ENCODE results near the gene USP9Y. TPM values are rescaled to one million over a fixed set of nuclear protein-coding genes. Genes with fewer than 3 reads are reported as not detected.
"Not testable (repeated sequence)": the region's sequence is repeated elsewhere in the genome, so short reads cannot be mapped to it uniquely, and the experiment has no call there.

USP9Y gene
- total RNA-seq = 11.3 TPM

DNA sequence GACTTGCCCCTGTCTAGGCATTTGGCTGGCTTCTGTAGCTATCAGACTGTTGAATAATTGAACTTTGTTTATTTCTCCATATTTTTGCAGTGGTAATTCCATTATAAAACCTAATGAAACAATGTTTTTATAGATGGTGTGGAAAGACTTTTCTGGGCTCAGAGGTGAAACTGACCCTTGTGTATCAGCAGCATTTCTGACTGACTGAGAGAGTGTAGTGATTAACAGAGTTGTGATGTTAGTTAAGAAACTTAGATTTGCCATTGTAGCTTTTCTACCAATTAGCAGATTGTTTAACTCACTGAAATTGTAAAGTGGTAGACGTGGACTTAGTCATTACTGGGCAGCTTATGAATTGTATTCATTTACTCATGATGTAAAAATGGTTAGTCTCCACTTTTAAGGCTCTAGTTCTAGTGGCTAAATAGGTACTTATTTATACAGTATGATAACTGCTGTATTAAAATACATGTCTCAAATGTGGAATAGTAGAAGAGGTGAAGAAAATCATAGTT lies at the start of gene USP9Y:
USP9Y (plus strand) TSS at position 51 of the 515 bp plus-strand sequence. CDS start 8,217 bp downstream, outside the sequence.
- DNase-seq (ENCODE audit: low read depth in 2 of 3, low spot score in 2 of 3) = no peak

DNA sequence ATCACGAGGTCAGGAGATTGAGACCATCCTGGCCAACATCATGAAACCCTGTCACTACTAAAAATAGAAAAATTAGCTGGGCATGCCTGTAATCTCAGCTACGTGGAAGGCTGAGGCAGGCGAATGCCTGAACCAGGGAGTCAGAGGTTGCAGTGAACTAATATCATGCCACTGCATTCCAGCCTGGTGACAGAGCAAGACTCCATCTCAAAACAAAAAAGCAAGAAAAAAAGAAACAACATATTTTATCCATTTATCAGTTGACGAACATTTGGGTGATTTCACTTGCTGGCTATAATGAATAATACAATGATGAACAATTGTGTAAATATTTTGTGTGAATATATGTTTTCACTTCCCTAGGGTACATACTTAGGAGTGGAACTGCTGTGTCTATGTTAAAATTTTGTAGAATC lies 49.4 kb upstream of the USP9Y start:
- DNase-seq (ENCODE audit: low read depth in 2 of 3, low spot score in 2 of 3) = no peak

- DNase-seq (ENCODE audit: low read depth in 2 of 3, low spot score in 2 of 3) = peak in 2 of 3 donors; percentile 83 to 92
These were observed 39.0 kb upstream of the USP9Y start for GRCh38 chrY:12661745-12662681.

DNA sequence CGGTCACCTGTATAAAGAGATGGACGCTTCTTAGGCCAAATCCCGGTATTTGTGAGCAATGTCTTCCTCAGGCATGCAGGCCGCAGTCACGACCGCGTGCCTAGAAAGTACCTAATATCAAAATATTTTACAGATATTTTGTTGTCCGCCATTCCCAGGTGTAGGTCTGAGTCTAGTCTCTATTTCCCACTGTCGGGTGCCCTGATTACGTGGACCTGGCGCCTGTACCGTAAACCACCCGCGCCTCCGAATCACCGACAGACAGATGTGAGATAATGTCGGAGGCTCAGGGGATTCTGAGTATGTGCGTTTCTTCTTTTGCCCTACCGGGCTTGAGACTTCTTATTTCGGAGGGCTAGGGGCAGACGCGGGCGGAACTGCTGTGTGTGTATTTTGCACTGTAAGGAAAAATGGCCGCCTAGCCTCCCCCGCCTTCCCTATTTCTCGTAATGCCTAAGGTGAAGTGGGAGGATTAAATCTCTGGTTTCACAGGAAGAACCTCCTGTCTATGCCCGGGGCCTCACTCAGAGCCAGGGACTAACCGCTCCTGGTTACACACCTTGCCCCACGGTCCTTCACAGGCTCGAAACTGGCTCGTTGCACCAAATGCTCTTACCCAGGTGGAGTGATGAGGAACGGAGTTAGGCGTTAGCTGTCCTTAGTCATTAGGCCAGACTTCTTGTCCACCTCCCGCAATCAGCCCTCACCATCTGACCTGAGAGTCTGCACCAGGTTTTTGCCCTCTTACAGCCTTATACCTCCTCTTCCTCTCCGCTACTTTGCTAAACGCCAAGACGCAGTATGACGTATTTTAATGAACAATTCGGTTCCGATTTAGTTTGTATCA lies 38.1 kb upstream of the USP9Y start:
- DNase-seq (ENCODE audit: low read depth in 2 of 3, low spot score in 2 of 3) = peak in 2 of 3 donors; percentile 57 to 59

- DNase-seq (ENCODE audit: low read depth in 2 of 3, low spot score in 2 of 3) = not testable (repeated sequence)
These were observed 37.2 kb upstream of the USP9Y start for GRCh38 chrY:12663845-12664244.

- DNase-seq (ENCODE audit: low read depth in 2 of 3, low spot score in 2 of 3) = no peak
These were observed 22.9 kb upstream of the USP9Y start for GRCh38 chrY:12678111-12678510.

- no peak for DNase-seq (ENCODE audit: low read depth in 2 of 3, low spot score in 2 of 3)
These were observed 19.5 kb upstream of the USP9Y start for GRCh38 chrY:12681535-12681934.

GRCh38 chrY:12688337-12688736 lies 12.7 kb upstream of the USP9Y start:
- DNase-seq (ENCODE audit: low read depth in 2 of 3, low spot score in 2 of 3) = no peak

DNA sequence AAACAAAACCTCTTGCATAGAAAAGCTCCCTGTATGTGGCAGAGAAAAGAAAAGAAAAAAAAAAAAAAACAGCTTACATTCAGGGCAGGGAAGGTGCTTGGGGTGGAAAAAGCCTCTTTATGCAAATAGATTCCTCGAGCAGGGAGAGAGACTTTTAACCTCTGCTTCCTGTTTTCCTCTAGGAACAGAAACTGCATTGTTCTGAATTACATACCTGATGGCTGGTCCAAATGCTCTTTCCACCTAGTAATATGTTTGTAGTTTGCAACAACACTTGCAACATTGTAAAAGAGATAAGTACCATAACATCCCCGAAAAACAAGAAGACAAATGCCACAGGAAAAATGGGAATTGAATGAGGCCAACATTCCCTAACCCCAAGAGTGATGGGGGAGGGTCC lies 944 bp upstream of the USP9Y start:
- no peak for DNase-seq (ENCODE audit: low read depth in 2 of 3, low spot score in 2 of 3)

DNA sequence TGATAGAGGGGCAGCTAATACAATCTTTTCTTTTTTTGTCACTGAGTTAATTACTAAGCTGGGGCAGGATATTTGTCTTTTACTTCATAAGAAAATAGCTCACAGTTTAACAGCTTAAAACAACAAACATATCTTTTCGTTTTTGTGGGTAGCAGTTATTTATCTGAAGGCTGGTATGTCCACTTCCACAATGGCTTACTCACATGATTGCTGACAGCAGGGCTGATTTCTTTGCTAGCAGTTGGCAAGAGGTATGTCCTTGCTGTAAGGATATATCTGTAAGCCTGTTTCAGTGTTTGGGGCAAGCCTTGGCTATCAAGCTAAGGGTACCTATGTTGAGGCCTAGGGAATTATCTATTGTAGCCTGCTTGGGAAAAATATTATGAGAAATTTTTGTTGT lies 1.1 kb downstream of the USP9Y start:
- no peak for DNase-seq (ENCODE audit: low read depth in 2 of 3, low spot score in 2 of 3)

DNA sequence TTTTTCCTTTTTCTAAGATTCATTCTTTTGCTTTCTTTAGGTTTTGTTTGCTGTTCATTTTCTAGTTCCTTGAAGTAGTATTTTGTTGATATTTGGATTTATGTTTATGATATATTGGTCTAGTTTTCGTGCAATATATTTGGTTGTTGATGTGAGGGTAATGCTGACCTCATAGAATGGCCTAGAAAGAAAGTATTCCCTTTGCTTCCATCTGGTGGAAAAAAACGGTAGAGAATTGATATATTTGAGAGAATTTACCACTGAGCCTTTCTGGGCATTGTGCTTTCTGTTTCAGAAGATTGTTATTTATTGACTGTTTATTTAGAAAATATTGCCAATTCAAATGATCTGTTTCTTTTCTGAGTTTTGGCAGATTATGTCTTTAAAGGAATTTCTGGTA lies 9.4 kb downstream of the USP9Y start:
- DNase-seq (ENCODE audit: low read depth in 2 of 3, low spot score in 2 of 3) = peak in 1 of 3 donors; percentile 10

- no peak for DNase-seq (ENCODE audit: low read depth in 2 of 3, low spot score in 2 of 3)
These were observed 14.3 kb downstream of the USP9Y start for GRCh38 chrY:12715376-12715775.

- no peak for DNase-seq (ENCODE audit: low read depth in 2 of 3, low spot score in 2 of 3)
These were observed 28.7 kb downstream of the USP9Y start for GRCh38 chrY:12729746-12730145.

DNA sequence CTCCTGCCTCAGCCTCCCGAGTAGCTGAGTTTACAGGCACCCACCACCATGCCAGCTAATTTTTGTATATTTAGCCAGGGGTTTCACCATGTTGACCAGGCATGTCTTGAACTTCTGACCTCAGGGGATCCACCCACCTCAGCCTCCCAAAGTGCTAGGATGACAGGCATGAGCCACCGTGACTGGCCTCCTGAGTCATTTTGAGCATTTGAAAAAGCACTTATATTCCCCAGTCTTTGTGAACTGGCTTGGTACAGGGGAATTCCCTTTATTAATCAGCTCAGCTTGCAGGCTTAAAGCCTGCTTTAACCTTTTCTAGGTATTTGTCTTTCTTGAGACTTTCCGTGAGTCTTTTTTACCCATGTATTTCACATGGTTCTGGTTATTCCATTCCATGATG lies 32.6 kb downstream of the USP9Y start:
- DNase-seq (ENCODE audit: low read depth in 2 of 3, low spot score in 2 of 3) = no peak

- no peak for DNase-seq (ENCODE audit: low read depth in 2 of 3, low spot score in 2 of 3)
These were observed 33.0 kb downstream of the USP9Y start for GRCh38 chrY:12734051-12734450.

DNA sequence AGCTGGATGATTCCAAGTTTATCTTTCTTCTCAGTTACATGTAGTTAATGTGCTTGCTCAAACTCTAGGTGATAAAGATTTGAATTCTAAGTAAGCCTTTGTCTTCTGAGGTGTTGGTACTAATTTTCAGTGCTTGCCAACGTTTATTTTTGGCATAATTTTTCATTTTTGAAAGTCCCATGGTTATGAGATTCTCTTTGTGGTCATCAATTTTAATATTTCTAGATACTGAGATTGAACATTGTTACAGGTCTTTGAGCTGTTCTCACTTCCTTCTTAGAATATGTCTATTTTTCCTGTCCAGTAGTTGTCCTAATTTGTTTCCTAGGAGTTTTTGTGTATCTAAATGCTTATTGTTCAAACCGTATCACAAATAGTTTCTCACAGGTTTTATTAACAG lies 40.4 kb downstream of the USP9Y start:
- DNase-seq (ENCODE audit: low read depth in 2 of 3, low spot score in 2 of 3) = no peak

GRCh38 chrY:12742725-12743124 lies 41.7 kb downstream of the USP9Y start:
- DNase-seq (ENCODE audit: low read depth in 2 of 3, low spot score in 2 of 3) = no peak

GRCh38 chrY:12744091-12744490 lies 43.1 kb downstream of the USP9Y start:
- no peak for DNase-seq (ENCODE audit: low read depth in 2 of 3, low spot score in 2 of 3)

DNA sequence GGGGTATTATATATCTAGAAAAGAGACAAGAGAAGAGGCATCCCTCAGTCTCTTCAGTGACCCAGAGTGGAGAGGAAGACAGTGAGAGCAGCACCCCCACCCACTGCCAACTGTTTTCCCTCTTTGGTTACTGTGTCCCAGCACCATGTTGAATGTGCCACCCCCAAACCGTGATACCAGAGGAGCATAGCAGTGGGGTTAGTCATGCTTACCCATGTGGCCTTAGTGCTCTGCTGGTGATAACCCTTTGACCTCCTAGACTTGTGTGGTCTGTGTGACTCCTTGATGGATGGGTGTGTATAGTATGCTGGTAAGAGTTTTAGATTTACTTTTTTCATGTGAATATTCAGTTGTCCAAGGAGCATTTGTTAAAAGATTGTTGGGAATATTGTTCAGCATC lies 48.3 kb downstream of the USP9Y start:
- DNase-seq (ENCODE audit: low read depth in 2 of 3, low spot score in 2 of 3) = no peak

GRCh38 chrY:12752856-12753255 lies 51.8 kb downstream of the USP9Y start:
- no peak for DNase-seq (ENCODE audit: low read depth in 2 of 3, low spot score in 2 of 3)

- no peak for DNase-seq (ENCODE audit: low read depth in 2 of 3, low spot score in 2 of 3)
These were observed 55.0 kb downstream of the USP9Y start for GRCh38 chrY:12756021-12756420.
